Neural cell (in vitro differentiated cells): ENCODE data around the gene RIC1. TPM values are rescaled to one million over a fixed set of nuclear protein-coding genes. Genes with fewer than 3 reads are reported as not detected.

ENCODE experiments used
- H2AFZ ChIP-seq: fragments of 200-600, 300-800 bp; sonication (generic), shearing (Covaris generic); 2 replicates; pipeline ENCODE4 v1.6.0; 2014; ENCODE audit warnings: low read depth, mild to moderate bottlenecking, antibody characterized with exemption, low read length, moderate library complexity
- H3F3A ChIP-seq: fragments of 200-600 bp; shearing (Covaris generic); 2 replicates; pipeline ENCODE4 v1.6.1; 2016; ENCODE audit warnings: mild to moderate bottlenecking, moderate library complexity, mixed read lengths, antibody characterized with exemption, low read length; ENCODE audit not compliant: insufficient read depth, poor library complexity, severe bottlenecking
- H3K27ac ChIP-seq: fragments of 200-600, 300-800 bp; sonication (generic), shearing (Covaris generic); 2 replicates; pipeline ENCODE4 v1.5.1; 2014; ENCODE audit warnings: mild to moderate bottlenecking, low read length, moderate library complexity
- H3K27me3 ChIP-seq: fragments of 300-800, 200-600 bp; sonication (generic), shearing (Covaris generic); 2 replicates; pipeline ENCODE4 v1.6.0; 2014; ENCODE audit warnings: mild to moderate bottlenecking, low read depth, low read length, moderate library complexity; ENCODE audit not compliant: insufficient read depth
- H3K36me3 ChIP-seq: fragments of 300-800, 200-600 bp; sonication (generic), shearing (Covaris generic); 2 replicates; pipeline ENCODE4 v1.5.1; 2014; ENCODE audit warnings: mild to moderate bottlenecking, antibody characterized with exemption, low read length, moderate library complexity; ENCODE audit not compliant: insufficient read depth
- H3K4me2 ChIP-seq: fragments of 300-800, 200-600 bp; sonication (generic), shearing (Covaris generic); 2 replicates; pipeline ENCODE4 v1.6.0; 2014; ENCODE audit warnings: mild to moderate bottlenecking, low read length
- H3K4me3 ChIP-seq: fragments of 300-800, 200-600 bp; sonication (generic), shearing (Covaris generic); 2 replicates; pipeline ENCODE4 v1.5.1; 2014; ENCODE audit warnings: mild to moderate bottlenecking, low read length, moderate library complexity
- H3K79me2 ChIP-seq: fragments of 200-600 bp; shearing (Covaris generic); replicated peaks from 2 replicates; pipeline ENCODE4 v1.6.0; 2014; ENCODE audit warnings: mild to moderate bottlenecking, low read length, moderate library complexity; ENCODE audit not compliant: insufficient read depth
- H3K9ac ChIP-seq: fragments of 300-800, 200-600 bp; sonication (generic), shearing (Covaris generic); 2 replicates; pipeline ENCODE4 v1.6.1; 2016; ENCODE audit warnings: mild to moderate bottlenecking, low read length, mixed read lengths
- H3K9me2 ChIP-seq: fragments of 200-600 bp; shearing (Covaris generic); 2 replicates; pipeline ENCODE4 v1.6.1; 2016; ENCODE audit warnings: mild to moderate bottlenecking, low read length, mixed read lengths; ENCODE audit not compliant: insufficient read depth
- H3K9me3 ChIP-seq: fragments of 200-600, 300-800 bp; sonication (generic), shearing (Covaris generic); 2 replicates; pipeline ENCODE4 v1.6.1; 2016; ENCODE audit warnings: mild to moderate bottlenecking, mixed run types, low read length, moderate library complexity, mixed read lengths
- H4K20me1 ChIP-seq: fragments of 200-600 bp; shearing (Covaris generic); 2 replicates; pipeline ENCODE4 v1.6.1; 2016; ENCODE audit warnings: mild to moderate bottlenecking, mixed run types; ENCODE audit not compliant: insufficient read depth
- CTCF ChIP-seq: fragments of 450-650 bp; IDR thresholded peaks from 2 replicates; pipeline ENCODE4 v1.5.1; 2014; ENCODE audit warnings: antibody characterized with exemption, mild to moderate bottlenecking, moderate library complexity; ENCODE audit not compliant: poor library complexity, severe bottlenecking
- EP300 ChIP-seq: fragments of 450-650 bp; conservative IDR thresholded peaks from 2 replicates; pipeline ENCODE4 v1.6.1; 2014; ENCODE audit warnings: antibody characterized with exemption, mild to moderate bottlenecking, moderate library complexity; ENCODE audit not compliant: poor library complexity, severe bottlenecking
- EZH2 ChIP-seq: fragments of 200-600, 300-800 bp; shearing (Covaris generic), sonication (generic); IDR thresholded peaks from 2 replicates; pipeline ENCODE4 v1.6.1; 2014; ENCODE audit warnings: antibody characterized with exemption, low read length, borderline replicate concordance, mild to moderate bottlenecking; ENCODE audit not compliant: insufficient read depth, poor library complexity, severe bottlenecking
- MXI1 ChIP-seq: fragments of 450-650 bp; conservative IDR thresholded peaks from 2 replicates; pipeline ENCODE4 v1.6.1; 2014; ENCODE audit warnings: antibody characterized with exemption, mild to moderate bottlenecking; ENCODE audit not compliant: poor library complexity, severe bottlenecking
- POLR2AphosphoS5 ChIP-seq: IDR thresholded peaks from 2 replicates; pipeline ENCODE4 v1.6.1; 2012
- RAD21 ChIP-seq: fragments of 450-650 bp; conservative IDR thresholded peaks from 2 replicates; pipeline ENCODE4 v1.6.1; 2014; ENCODE audit warnings: antibody characterized with exemption, mild to moderate bottlenecking, moderate library complexity
- REST ChIP-seq: IDR thresholded peaks from 2 replicates; pipeline ENCODE4 v1.6.1; 2012; ENCODE audit warnings: borderline replicate concordance
- SMC3 ChIP-seq: fragments of 450-650 bp; conservative IDR thresholded peaks from 2 replicates; pipeline ENCODE4 v1.6.1; 2014; ENCODE audit warnings: antibody characterized with exemption, mild to moderate bottlenecking, moderate library complexity; ENCODE audit not compliant: poor library complexity
- TAF1 ChIP-seq: IDR thresholded peaks from 2 replicates; pipeline ENCODE4 v1.6.1; 2012; ENCODE audit warnings: low read depth
- polyA plus RNA-seq: library from polyadenylated mRNA; depleted of rRNA; stranded (reverse); fragments of >200 nt; gene quantifications from 2 replicates; pipeline ENCODE4 v1.2.3, GENCODE V29; 2014

RIC1 gene
- polyA plus RNA-seq, 1 donor from 2014 or later, result 9.9 TPM

DNA sequence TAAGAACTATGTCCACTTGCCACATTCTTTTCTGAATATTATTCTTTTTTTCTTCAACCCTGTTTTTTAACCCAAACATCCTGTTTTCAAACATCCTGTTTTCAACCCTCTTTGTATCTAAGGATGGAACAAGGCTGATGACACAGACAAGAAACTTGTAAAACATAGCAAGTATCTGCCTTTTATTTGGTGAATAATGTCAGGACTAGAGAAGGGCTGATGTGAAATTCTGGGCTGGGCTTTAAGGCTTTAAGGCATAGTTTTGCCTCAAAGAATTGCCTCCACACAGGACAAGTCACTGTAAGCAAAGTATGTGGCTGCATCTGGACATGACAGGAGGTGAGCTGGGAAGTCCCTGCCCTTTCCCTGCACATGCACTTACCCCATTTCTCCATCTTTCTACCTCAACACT, 42.5 kb upstream of the RIC1 start:
- Histone ChIP-seq H3K27ac (no peak overlapping the region), H3F3A (no peaks in the 10 kb centered on the region), H4K20me1 (no peaks in the 10 kb centered on the region), H3K9me2 (no peaks in the 10 kb centered on the region), H3K27me3 (no peaks in the 10 kb centered on the region), H2AFZ (no peak overlapping the region), H3K79me2 (no peaks in the 10 kb centered on the region), H3K9me3 (no peaks in the 10 kb centered on the region), H3K4me2 (no peak overlapping the region), H3K36me3 (no peaks in the 10 kb centered on the region), H3K4me3 (no peak overlapping the region), H3K9ac (no peak overlapping the region)
- TF ChIP-seq MXI1, result no peak
- TF ChIP-seq TAF1, result no peak
- TF ChIP-seq EZH2, result no peak
- no peak for TF ChIP-seq RAD21

DNA sequence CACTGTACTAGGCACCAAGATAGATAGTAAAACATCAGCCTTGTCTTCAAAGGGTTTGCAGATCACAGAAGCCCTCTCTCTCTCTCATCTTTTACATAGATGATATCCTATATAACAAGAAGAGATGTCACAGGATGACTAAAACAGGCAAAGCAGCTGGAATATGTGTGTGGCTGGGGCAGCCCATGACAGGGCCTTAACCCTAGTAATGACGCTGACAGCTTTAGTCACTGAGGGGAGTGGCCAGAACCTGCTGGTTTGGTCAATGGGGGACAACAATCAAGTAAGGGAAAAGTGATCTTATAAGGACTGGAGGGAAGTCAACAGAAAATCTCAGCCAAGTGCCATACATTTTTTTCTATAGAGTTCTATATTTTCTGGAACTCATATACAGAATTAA, 41.9 kb upstream of the RIC1 start:
- no peaks in the 10 kb centered on the region for H3K27me3 ChIP-seq
- H4K20me1 ChIP-seq, result no peaks in the 10 kb centered on the region
- H3K36me3 ChIP-seq, result no peaks in the 10 kb centered on the region
- no peaks in the 10 kb centered on the region for H3K79me2 ChIP-seq
- H2AFZ ChIP-seq, result no peak overlapping the region
- TF ChIP-seq SMC3 (no peak), POLR2AphosphoS5 (no peak), CTCF (no peak), RAD21 (no peak), EP300 (no peak), MXI1 (no peak), REST (no peak), TAF1 (no peak), EZH2 (no peak)
- H3K4me3 ChIP-seq, result no peak overlapping the region
- no peaks in the 10 kb centered on the region for H3F3A ChIP-seq
- no peak overlapping the region for H3K4me2 ChIP-seq
- no peak overlapping the region for H3K9ac ChIP-seq
- H3K9me2 ChIP-seq, result no peaks in the 10 kb centered on the region
- no peaks in the 10 kb centered on the region for H3K9me3 ChIP-seq
- H3K27ac ChIP-seq, result no peak overlapping the region

DNA sequence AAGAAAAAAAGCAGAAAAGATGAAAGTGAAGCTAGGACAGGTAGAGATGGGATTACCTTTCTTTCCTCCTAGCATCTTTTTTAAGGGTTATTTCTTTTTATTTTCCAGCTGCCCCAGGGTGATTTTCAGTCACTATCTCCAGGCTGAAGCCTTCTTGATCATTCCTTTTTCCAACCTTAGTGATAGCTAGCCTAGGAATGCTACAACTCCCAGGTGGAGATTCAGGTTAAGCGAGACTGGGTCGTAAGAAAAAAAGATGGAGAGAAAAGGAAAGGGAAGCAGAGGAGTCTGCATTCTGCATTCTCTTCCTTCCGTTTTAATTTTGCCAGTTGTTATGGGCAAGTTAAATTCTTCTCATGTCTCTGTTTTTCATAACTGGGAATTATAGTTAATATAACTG, 36.7 kb upstream of the RIC1 start:
- H3K36me3 ChIP-seq, result no peaks in the 10 kb centered on the region
- no peaks in the 10 kb centered on the region for H3K9me2 ChIP-seq
- TF ChIP-seq POLR2AphosphoS5, result no peak
- TF ChIP-seq SMC3, result no peak
- no peak for TF ChIP-seq CTCF
- no peak for TF ChIP-seq RAD21
- TF ChIP-seq MXI1, result no peak
- TF ChIP-seq EZH2, result no peak
- no peak for TF ChIP-seq TAF1
- H3K4me2 ChIP-seq, result no peak overlapping the region
- no peak overlapping the region for H3K9ac ChIP-seq
- H3K9me3 ChIP-seq, result no peaks in the 10 kb centered on the region
- H3F3A ChIP-seq, result no peaks in the 10 kb centered on the region
- no peaks in the 10 kb centered on the region for H3K27me3 ChIP-seq
- H3K4me3 ChIP-seq, result no peak overlapping the region
- no peaks in the 10 kb centered on the region for H4K20me1 ChIP-seq
- no peaks in the 10 kb centered on the region for H3K79me2 ChIP-seq
- no peak overlapping the region for H2AFZ ChIP-seq
- no peak overlapping the region for H3K27ac ChIP-seq
